Karpas-422 (cell line): Measurements from ENCODE around the gene ABCG2. TPM values are rescaled to one million over a fixed set of nuclear protein-coding genes. Genes with fewer than 3 reads are reported as not detected.

ENCODE experiments used
- DNase-seq: peaks from one replicate; pipeline ENCODE4 v3.0.0-alpha.2; 2015
- H2AFZ ChIP-seq: fragments of 200-600 bp; sonication (generic); 2 replicates; pipeline ENCODE4 v1.6.1; 2014; ENCODE audit warnings: antibody characterized with exemption, low read length, mixed read lengths
- H3K27ac ChIP-seq: fragments of 200-600 bp; sonication (generic); 2 replicates; pipeline ENCODE4 v1.5.1; 2014; ENCODE audit warnings: mild to moderate bottlenecking, low read length, moderate library complexity
- H3K27me3 ChIP-seq: fragments of 200-600 bp; sonication (generic); 2 replicates; pipeline ENCODE4 v1.6.1; 2014; ENCODE audit warnings: low read length, mixed read lengths
- H3K36me3 ChIP-seq: fragments of 200-600 bp; sonication (generic); 2 replicates; pipeline ENCODE4 v1.6.1; 2014; ENCODE audit warnings: low read length, mixed read lengths; ENCODE audit not compliant: insufficient read depth
- H3K4me1 ChIP-seq: fragments of 200-600 bp; sonication (generic); 2 replicates; pipeline ENCODE4 v1.6.1; 2014; ENCODE audit warnings: mild to moderate bottlenecking, low read length, mixed read lengths
- H3K4me2 ChIP-seq: fragments of 200-600 bp; sonication (generic); 2 replicates; pipeline ENCODE4 v1.6.1; 2014; ENCODE audit warnings: low read length, low read depth, mild to moderate bottlenecking; ENCODE audit not compliant: poor library complexity, severe bottlenecking
- H3K4me3 ChIP-seq: fragments of 200-600 bp; sonication (generic); 2 replicates; pipeline ENCODE4 v1.5.1; 2014; ENCODE audit warnings: mild to moderate bottlenecking, antibody characterized with exemption, low read length, mixed read lengths
- H3K79me2 ChIP-seq: fragments of 200-600 bp; sonication (generic); 2 replicates; pipeline ENCODE4 v1.6.1; 2014; ENCODE audit warnings: mild to moderate bottlenecking, low read length, mixed read lengths
- H3K9ac ChIP-seq: fragments of 200-600 bp; sonication (generic); 2 replicates; pipeline ENCODE4 v1.6.0; 2014; ENCODE audit warnings: low read length
- H3K9me2 ChIP-seq: fragments of 200-600 bp; sonication (generic), shearing (Covaris generic); replicated peaks from 2 replicates; pipeline ENCODE4 v1.6.0; 2014; ENCODE audit warnings: mild to moderate bottlenecking, low read length, moderate library complexity; ENCODE audit not compliant: insufficient read depth
- H3K9me3 ChIP-seq: fragments of 300-700, 200-600 bp; sonication (generic); 2 replicates; pipeline ENCODE4 v1.6.1; 2014; ENCODE audit warnings: low read length, mixed read lengths
- H4K20me1 ChIP-seq: fragments of 200-600 bp; sonication (generic); 2 replicates; pipeline ENCODE4 v1.6.1; 2014; ENCODE audit warnings: mild to moderate bottlenecking, antibody characterized with exemption, low read length, low read depth; ENCODE audit not compliant: insufficient read depth
- total RNA-seq: library from RNA; depleted of rRNA; stranded (reverse); fragments of >200 nt; shearing (Covaris generic); gene quantifications from 2 replicates; pipeline ENCODE4 v1.2.3, GENCODE V29; 2014; ENCODE audit warnings: low replicate concordance

ABCG2 gene
- total RNA-seq, 1 experiment from 2014 or later, result not detected

DNA sequence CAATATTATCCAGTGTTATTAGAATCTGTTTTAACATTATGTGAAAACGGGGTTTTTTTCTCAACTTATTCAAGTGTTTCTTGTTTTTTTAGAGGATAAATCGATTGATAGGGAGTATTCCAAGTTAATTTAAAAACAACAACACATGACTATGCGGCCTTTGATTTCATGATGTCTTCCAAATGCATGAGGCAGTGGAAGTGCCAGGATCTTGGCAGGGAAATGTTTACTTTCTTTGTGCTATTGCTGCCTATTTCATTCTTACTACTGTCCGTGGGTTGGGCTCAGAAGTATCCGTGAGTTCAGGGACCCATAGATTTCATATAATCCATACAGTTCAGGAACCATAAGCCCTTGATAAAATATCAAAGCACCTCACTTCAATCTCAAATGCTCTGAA lies 64.6 kb downstream of the ABCG2 start:
- H3K36me3 ChIP-seq, result no peaks in the 10 kb centered on the region
- no peak overlapping the region for H3K4me2 ChIP-seq
- no peaks in the 10 kb centered on the region for H3K79me2 ChIP-seq
- H3K9me2 ChIP-seq, result no peaks in the 10 kb centered on the region
- no peak overlapping the region for H3K27ac ChIP-seq
- H3K4me1 ChIP-seq, result no peaks in the 10 kb centered on the region
- H3K9me3 ChIP-seq, result no peaks in the 10 kb centered on the region
- no peaks in the 10 kb centered on the region for H3K27me3 ChIP-seq
- H2AFZ ChIP-seq, result no peak overlapping the region
- no peak for DNase-seq
- H3K9ac ChIP-seq, result no peak overlapping the region
- no peak overlapping the region for H3K4me3 ChIP-seq
- no peaks in the 10 kb centered on the region for H4K20me1 ChIP-seq

DNA sequence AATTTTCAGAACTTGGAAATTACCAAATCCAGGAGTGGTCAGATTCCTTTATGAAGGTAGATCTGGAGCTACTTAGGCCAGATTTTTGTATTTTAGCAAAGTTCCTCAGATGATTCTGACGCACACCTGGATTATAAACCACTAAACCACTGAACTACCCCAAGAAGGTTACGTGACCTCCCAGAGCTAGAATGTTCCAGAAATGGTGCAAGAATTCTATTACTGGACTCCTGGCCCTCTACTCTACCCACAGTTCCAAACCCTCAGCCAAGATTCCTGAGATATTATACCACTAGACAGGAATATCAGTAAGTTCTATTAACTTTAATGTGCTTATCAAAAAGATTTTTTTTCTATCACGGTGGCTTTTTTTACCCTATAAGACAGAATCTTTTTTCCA lies 67.1 kb downstream of the ABCG2 start:
- H3K4me2 ChIP-seq, result no peak overlapping the region
- no peak for DNase-seq
- H4K20me1 ChIP-seq, result no peaks in the 10 kb centered on the region
- H3K27me3 ChIP-seq, result no peaks in the 10 kb centered on the region
- H3K9ac ChIP-seq, result no peak overlapping the region
- H3K4me3 ChIP-seq, result no peak overlapping the region
- no peak overlapping the region for H2AFZ ChIP-seq
- no peaks in the 10 kb centered on the region for H3K9me2 ChIP-seq
- no peaks in the 10 kb centered on the region for H3K36me3 ChIP-seq
- H3K79me2 ChIP-seq, result no peaks in the 10 kb centered on the region
- H3K4me1 ChIP-seq, result no peaks in the 10 kb centered on the region
- no peak overlapping the region for H3K27ac ChIP-seq
- H3K9me3 ChIP-seq, result no peaks in the 10 kb centered on the region

DNA sequence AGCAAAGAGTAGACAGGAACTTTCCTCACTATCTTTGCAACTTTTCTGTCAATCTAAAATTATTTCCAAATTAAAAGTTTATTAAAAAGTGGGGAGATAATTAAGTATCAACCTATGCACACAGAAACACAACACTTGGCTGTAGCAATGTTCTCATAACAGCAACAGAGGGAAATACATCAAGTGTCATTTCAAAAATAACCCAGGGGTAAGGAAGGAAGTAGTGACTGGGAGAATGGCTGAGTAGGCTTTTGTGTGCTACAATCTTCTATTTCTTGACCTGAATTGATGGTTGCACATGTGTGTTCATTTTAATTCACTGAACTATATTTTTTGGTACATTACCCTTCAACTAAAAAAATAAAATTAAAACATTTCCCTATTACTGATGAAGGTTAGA lies 67.5 kb downstream of the ABCG2 start:
- Histone ChIP-seq H3K4me3 (no peak overlapping the region), H3K9me3 (no peaks in the 10 kb centered on the region), H2AFZ (no peak overlapping the region), H3K9ac (no peak overlapping the region), H3K4me2 (no peak overlapping the region), H3K79me2 (no peaks in the 10 kb centered on the region), H3K27me3 (no peaks in the 10 kb centered on the region), H3K27ac (no peak overlapping the region), H3K4me1 (no peaks in the 10 kb centered on the region), H3K9me2 (no peaks in the 10 kb centered on the region), H3K36me3 (no peaks in the 10 kb centered on the region), H4K20me1 (no peaks in the 10 kb centered on the region)
- DNase-seq, result no peak

DNA sequence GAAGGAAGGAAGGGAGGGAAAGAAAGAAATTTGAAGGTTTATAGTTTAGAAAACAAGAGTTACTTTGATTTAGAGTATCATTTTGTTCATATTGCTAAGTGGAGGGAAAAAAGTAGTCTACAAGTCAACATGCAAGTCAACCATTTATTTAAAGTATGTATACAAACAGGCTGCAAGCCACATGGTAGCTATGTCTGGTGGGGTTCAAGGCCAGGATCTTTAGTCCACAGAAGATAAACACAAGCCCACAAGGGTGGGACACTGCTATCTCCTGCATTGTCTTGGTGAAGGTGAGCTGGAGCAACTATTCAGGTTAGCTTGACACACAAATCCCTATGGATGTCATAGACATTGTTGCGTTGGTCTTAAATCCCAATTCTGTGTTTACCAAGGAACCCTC lies 71.4 kb downstream of the ABCG2 start:
- DNase-seq, result no peak
- H3K9me3 ChIP-seq, result no peaks in the 10 kb centered on the region
- H3K4me3 ChIP-seq, result no peak overlapping the region
- no peak overlapping the region for H3K27ac ChIP-seq
- no peaks in the 10 kb centered on the region for H3K79me2 ChIP-seq
- no peak overlapping the region for H3K4me2 ChIP-seq
- H2AFZ ChIP-seq, result no peak overlapping the region
- no peaks in the 10 kb centered on the region for H3K4me1 ChIP-seq
- H3K9me2 ChIP-seq, result no peaks in the 10 kb centered on the region
- H4K20me1 ChIP-seq, result no peaks in the 10 kb centered on the region
- no peaks in the 10 kb centered on the region for H3K36me3 ChIP-seq
- no peak overlapping the region for H3K9ac ChIP-seq
- H3K27me3 ChIP-seq, result no peaks in the 10 kb centered on the region

DNA sequence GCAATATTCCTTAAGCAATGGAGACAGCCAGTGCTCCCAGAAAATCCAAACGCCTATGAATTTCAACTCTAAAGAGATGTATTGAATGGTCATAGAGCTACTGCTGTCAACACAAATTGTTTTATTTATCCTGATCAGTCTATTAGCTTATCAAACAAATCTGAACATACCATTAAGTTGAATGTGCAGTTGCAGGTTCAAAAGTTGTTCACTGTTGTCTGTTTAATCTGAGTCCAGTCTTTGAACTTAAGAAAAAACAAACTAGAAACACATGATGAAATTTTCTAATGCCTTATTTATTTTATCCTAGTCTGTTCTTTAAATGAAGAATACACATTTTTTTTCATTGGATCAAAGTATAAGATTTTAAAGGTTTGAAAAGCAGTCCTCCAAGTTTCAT lies 77.8 kb downstream of the ABCG2 start:
- Histone ChIP-seq H3K27ac (no peak overlapping the region), H3K9ac (no peak overlapping the region), H3K4me1 (no peaks in the 10 kb centered on the region), H3K36me3 (peaks cover 5% of the 10 kb centered on the region; the same call in 1 of the 2 replicates), H3K9me2 (no peaks in the 10 kb centered on the region), H3K27me3 (no peaks in the 10 kb centered on the region), H3K4me2 (no peak overlapping the region), H3K9me3 (no peaks in the 10 kb centered on the region), H4K20me1 (no peaks in the 10 kb centered on the region), H3K79me2 (no peaks in the 10 kb centered on the region), H2AFZ (no peak overlapping the region), H3K4me3 (no peak overlapping the region)
- no peak for DNase-seq

DNA sequence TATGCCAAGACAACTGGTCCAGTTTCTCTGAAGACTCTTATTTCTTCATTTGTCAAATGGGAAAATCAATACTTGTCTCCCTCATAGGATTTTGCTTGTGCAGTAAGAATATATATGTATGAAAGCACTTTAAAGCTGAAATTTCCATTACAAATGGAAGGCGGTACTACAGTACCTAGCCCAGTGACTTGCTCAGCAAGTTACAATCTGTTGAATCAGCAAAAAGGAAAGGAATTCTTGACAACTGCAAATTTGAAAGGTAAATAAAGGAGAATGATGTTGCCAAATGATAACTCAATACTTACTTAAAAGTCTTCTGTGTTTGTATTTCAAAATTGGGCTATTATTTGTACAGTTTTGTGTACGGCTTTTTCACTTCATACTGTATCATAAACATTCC lies 79.9 kb downstream of the ABCG2 start:
- Histone ChIP-seq H3K9ac (no peak overlapping the region), H3K4me3 (no peak overlapping the region), H3K36me3 (peaks cover 14% of the 10 kb centered on the region; the same call in 1 of the 2 replicates), H3K4me1 (no peaks in the 10 kb centered on the region), H3K27me3 (no peaks in the 10 kb centered on the region), H3K27ac (no peak overlapping the region), H3K9me3 (no peaks in the 10 kb centered on the region), H4K20me1 (no peaks in the 10 kb centered on the region), H3K79me2 (no peaks in the 10 kb centered on the region), H3K9me2 (no peaks in the 10 kb centered on the region), H2AFZ (no peak overlapping the region), H3K4me2 (no peak overlapping the region)
- no peak for DNase-seq

DNA sequence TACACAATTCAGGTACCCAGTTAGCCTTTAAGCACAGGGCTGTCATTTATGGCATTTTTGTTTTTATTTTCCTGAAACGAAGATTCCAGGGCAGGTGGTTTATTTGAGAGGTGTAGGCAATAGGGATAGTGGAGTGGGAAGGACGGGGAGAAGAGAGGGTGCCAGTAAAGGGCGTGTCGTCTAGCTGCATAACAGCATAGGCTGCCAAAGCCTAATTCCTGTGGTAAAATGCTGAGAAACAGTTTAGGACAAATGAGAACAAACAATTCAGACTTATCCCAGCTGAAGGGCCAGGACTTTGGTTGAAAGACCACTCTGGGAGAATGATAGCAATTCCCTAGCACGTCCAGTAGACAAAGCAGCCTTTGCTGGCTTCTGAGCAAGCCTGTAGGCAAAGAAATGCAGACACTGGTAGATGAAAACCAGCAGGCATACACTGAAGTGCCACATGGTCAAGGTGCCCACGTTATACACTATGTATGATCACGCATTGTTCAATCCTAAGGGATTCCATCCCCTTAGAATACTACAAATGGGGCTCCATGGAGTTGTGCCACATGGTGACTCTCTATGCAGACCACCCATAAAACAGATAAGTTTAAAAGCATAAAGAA lies 80.4 kb downstream of the ABCG2 start:
- Histone ChIP-seq H4K20me1 (no peaks in the 10 kb centered on the region), H3K27ac (no peak overlapping the region), H3K4me2 (no peak overlapping the region), H3K9ac (no peak overlapping the region), H3K79me2 (no peaks in the 10 kb centered on the region), H3K4me3 (no peak overlapping the region), H3K4me1 (no peaks in the 10 kb centered on the region), H2AFZ (no peak overlapping the region), H3K36me3 (peaks cover 14% of the 10 kb centered on the region; the same call in 1 of the 2 replicates), H3K27me3 (no peaks in the 10 kb centered on the region), H3K9me2 (no peaks in the 10 kb centered on the region), H3K9me3 (no peaks in the 10 kb centered on the region)
- DNase-seq, result no peak

DNA sequence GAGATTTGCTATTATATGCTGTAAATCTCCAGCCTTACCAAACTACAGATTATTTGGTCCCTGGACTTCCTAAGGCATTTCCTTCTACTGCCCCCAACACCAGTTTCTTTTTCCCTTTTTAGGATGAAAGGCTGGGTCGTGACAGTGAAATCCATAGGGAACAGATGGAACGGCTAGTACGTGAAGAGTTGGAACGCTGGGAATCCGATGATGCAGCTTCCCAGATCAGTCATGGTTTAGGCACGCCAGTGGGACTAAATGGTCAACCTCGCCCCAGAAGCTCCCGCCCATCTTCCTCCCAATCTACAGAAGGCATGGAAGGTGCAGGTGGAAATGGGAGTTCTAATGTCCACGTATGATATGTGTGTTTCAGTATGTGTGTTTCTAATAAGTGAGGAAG lies 83.1 kb downstream of the ABCG2 start:
- no peaks in the 10 kb centered on the region for H3K9me2 ChIP-seq
- H4K20me1 ChIP-seq, result no peaks in the 10 kb centered on the region
- no peak overlapping the region for H2AFZ ChIP-seq
- H3K79me2 ChIP-seq, result no peaks in the 10 kb centered on the region
- no peak overlapping the region for H3K4me2 ChIP-seq
- no peak overlapping the region for H3K4me3 ChIP-seq
- H3K9ac ChIP-seq, result no peak overlapping the region
- no peaks in the 10 kb centered on the region for H3K9me3 ChIP-seq
- DNase-seq, result no peak
- H3K27me3 ChIP-seq, result no peaks in the 10 kb centered on the region
- H3K4me1 ChIP-seq, result no peaks in the 10 kb centered on the region
- no peak overlapping the region for H3K27ac ChIP-seq
- peaks cover 35% of the 10 kb centered on the region for H3K36me3 ChIP-seq

DNA sequence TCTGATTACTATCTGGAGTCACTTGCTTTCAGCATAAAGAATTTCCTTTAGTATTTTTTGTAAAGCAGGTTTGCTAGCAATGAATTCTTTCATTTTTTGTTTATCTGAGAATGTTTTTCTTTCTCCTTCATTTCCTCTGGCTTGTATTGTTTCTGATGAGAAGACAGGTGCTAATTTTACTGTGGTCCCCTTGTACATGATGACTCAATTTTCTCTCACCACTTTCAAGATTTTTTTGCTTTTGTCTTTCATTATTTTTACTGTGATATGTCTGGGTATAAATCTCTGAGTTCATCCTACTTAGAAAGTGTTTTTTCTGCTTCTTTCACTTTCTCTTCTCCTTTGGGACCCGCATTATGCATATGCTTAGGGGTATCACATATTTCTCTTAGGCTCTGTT lies 88.4 kb downstream of the ABCG2 start:
- Histone ChIP-seq H3K36me3 (peaks cover 60% of the 10 kb centered on the region), H3K4me2 (no peak overlapping the region)
- no peak for DNase-seq

More for the DNA sequence above, 88.4 kb downstream of the ABCG2 start:
- Histone ChIP-seq H3K4me1 (no peaks in the 10 kb centered on the region), H4K20me1 (no peaks in the 10 kb centered on the region), H3K9me2 (no peaks in the 10 kb centered on the region), H3K27me3 (no peaks in the 10 kb centered on the region), H3K4me3 (no peak overlapping the region), H2AFZ (no peak overlapping the region), H3K27ac (no peak overlapping the region), H3K9ac (no peak overlapping the region), H3K79me2 (no peaks in the 10 kb centered on the region), H3K9me3 (no peaks in the 10 kb centered on the region)
